Cardiac fibroblast (primary cell): ENCODE results near the gene CNNM1.

Experiments
- DNase-seq, 2 donors: peaks; one replicate each; pipeline versions ENCODE4 v3.0.0 to v3.0.0-alpha.2; 2010; ENCODE audit warnings: low read depth in 2 of 2
- H3K4me3 ChIP-seq, 2 donors: replicated peaks in 1 of 2; 1 replicate in 1 of 2; 2 replicates in 1 of 2; pipeline ENCODE4 v1.5.1; 2011; ENCODE audit warnings: low read depth in 2 of 2, low read length in 2 of 2, mild to moderate bottlenecking in 2 of 2, moderate library complexity in 1 of 2
- CTCF ChIP-seq: IDR thresholded peaks from one replicate; pipeline ENCODE4 v1.5.1; 2011; ENCODE audit warnings: low read depth, mild to moderate bottlenecking, low read length, inconsistent platforms

CNNM1 gene

GRCh38 chr10:99418910-99419624 lies 89.9 kb downstream of the CNNM1 start:
- H3K4me3 ChIP-seq: no peak overlapping the region
- no peak for TF ChIP-seq CTCF

GRCh38 chr10:99419688-99420087 lies 90.5 kb downstream of the CNNM1 start:
- H3K4me3 ChIP-seq: no peak overlapping the region
- no peak for DNase-seq
- no peak for TF ChIP-seq CTCF

More at GRCh38 chr10:99418910-99419624, 89.9 kb downstream of the CNNM1 start:
- DNase-seq: no peak

GRCh38 chr10:99421233-99421739 lies 92.1 kb downstream of the CNNM1 start:
- DNase-seq: no peak
- no peak for TF ChIP-seq CTCF
- no peak overlapping the region for H3K4me3 ChIP-seq

GRCh38 chr10:99422529-99423096 lies 93.5 kb downstream of the CNNM1 start:
- TF ChIP-seq CTCF: no peak
- H3K4me3 ChIP-seq: no peak overlapping the region
- DNase-seq: no peak

GRCh38 chr10:99424656-99425055 lies 95.5 kb downstream of the CNNM1 start:
- no peak for TF ChIP-seq CTCF
- no peak overlapping the region for H3K4me3 ChIP-seq
- no peak for DNase-seq

GRCh38 chr10:99425204-99425603 lies 96.0 kb downstream of the CNNM1 start:
- TF ChIP-seq CTCF: no peak
- H3K4me3 ChIP-seq: no peak overlapping the region
- DNase-seq: no peak
